HCT116 (cell line): ENCODE data around the gene MYH7. TPM values are rescaled to one million over a fixed set of nuclear protein-coding genes. Genes with fewer than 3 reads are reported as not detected.

Source experiments
- ATAC-seq: fragments of 200-7000 bp; cut with Tn5 transposase; 2 replicates; pipeline ENCODE4 v1.9.1; 2020; ENCODE audit warnings: mild to moderate bottlenecking, moderate library complexity
- BruUV-seq: library from RNA; stranded (reverse); fragments of 400-500 nt; replicated peaks from 2 replicates; lab custom pipeline; 2021; lab: Mats Ljungman, UMichigan
- CTCF ChIA-PET: fragments of 300-600 bp; sonication (Branson Sonifier 250); formaldehyde crosslinking; loops from one replicate; lab custom pipeline; 2021; ENCODE audit warnings: antibody characterized with exemption; lab: Charles Lee
- POLR2A ChIA-PET: fragments of 300-600, 350-600 bp; sonication (Branson Sonifier 250); formaldehyde crosslinking; loops from one replicate; lab custom pipeline; 2021; ENCODE audit warnings: antibody characterized with exemption; lab: Charles Lee
- RAD21 ChIA-PET, 2 experiments: fragments of 300-600 bp; sonication (Branson Sonifier 250); formaldehyde crosslinking; loops; one replicate each; lab custom pipeline; 2023; ENCODE audit warnings: low total read pairs in 2 of 2; ENCODE audit not compliant: uncharacterized antibody in 2 of 2, unreplicated experiment in 2 of 2, low non-redundant PET in 1 of 2; lab: Charles Lee
- DNase-seq: peaks from one replicate; pipeline ENCODE4 v3.0.0-alpha.2; 2010; ENCODE audit warnings: low read depth, low spot score
- H2AFZ ChIP-seq: fragments of 200-600 bp; shearing (Covaris generic), sonication (generic); 2 replicates; pipeline ENCODE4 v1.6.1; 2017; ENCODE audit warnings: low read depth, mixed run types, mixed read lengths, antibody characterized with exemption, low read length; ENCODE audit not compliant: poor library complexity, severe bottlenecking
- H3K27ac ChIP-seq: 2 replicates; pipeline ENCODE4 v1.5.1; 2012; ENCODE audit warnings: low read depth, low read length
- H3K27me3 ChIP-seq: fragments of 200-600 bp; sonication (generic); 2 replicates; pipeline ENCODE4 v1.6.1; 2016; ENCODE audit warnings: mixed run types, low read length, mixed read lengths; ENCODE audit not compliant: insufficient read depth
- H3K36me3 ChIP-seq, 2 experiments: fragments of 200-500 bp in 1 of 2; fragments of 200-600 bp in 1 of 2; sonication (Bioruptor generic) in 1 of 2; sonication (generic) in 1 of 2; 2 replicates each; pipeline versions ENCODE4 v1.5.1 to v1.6.1; 2014 to 2016; ENCODE audit warnings: low read length in 2 of 2, inconsistent platforms in 1 of 2, mixed read lengths in 1 of 2, mixed run types in 1 of 2; ENCODE audit not compliant: insufficient read depth in 2 of 2, control insufficient read depth in 1 of 2
- H3K4me1 ChIP-seq, 2 experiments: fragments of 200-600 bp in 1 of 2; sonication (generic) in 1 of 2; 2 replicates each; pipeline versions ENCODE4 v1.5.1 to v1.6.1; 2012 to 2017; ENCODE audit warnings: low read length in 2 of 2, inconsistent platforms in 1 of 2, mild to moderate bottlenecking in 1 of 2, mixed read lengths in 1 of 2, mixed run types in 1 of 2, moderate library complexity in 1 of 2; ENCODE audit not compliant: insufficient read depth in 2 of 2, control insufficient read depth in 1 of 2
- H3K4me2 ChIP-seq: fragments of 200-600 bp; sonication (generic); 2 replicates; pipeline ENCODE4 v1.6.1; 2017; ENCODE audit warnings: mixed run types, low read length, mixed read lengths
- H3K4me3 ChIP-seq, 2 experiments: fragments of 200-600 bp in 1 of 2; sonication (generic) in 1 of 2; replicated peaks in 1 of 2; 2 replicates each; pipeline ENCODE4 v1.5.1; 2011 to 2016; ENCODE audit warnings: low read length in 2 of 2, control low read depth in 1 of 2, low read depth in 1 of 2, mild to moderate bottlenecking in 1 of 2, mixed read lengths in 1 of 2, mixed run types in 1 of 2
- H3K79me2 ChIP-seq: fragments of 200-600 bp; sonication (generic); 2 replicates; pipeline ENCODE4 v1.6.1; 2017; ENCODE audit warnings: mild to moderate bottlenecking, mixed run types, low read length, moderate library complexity, mixed read lengths; ENCODE audit not compliant: insufficient read depth
- H3K9ac ChIP-seq: fragments of 200-600 bp; sonication (generic); 2 replicates; pipeline ENCODE4 v1.6.1; 2016; ENCODE audit warnings: low read length, mixed read lengths
- H3K9me2 ChIP-seq: fragments of 200-600 bp; sonication (generic), shearing (Covaris generic); 2 replicates; pipeline ENCODE4 v1.6.1; 2017; ENCODE audit warnings: mixed run types, mild to moderate bottlenecking, moderate library complexity; ENCODE audit not compliant: insufficient read depth
- H3K9me3 ChIP-seq, 2 experiments: fragments of 200-500 bp in 1 of 2; fragments of 200-600 bp in 1 of 2; sonication (Bioruptor generic) in 1 of 2; sonication (generic) in 1 of 2; 2 replicates each; pipeline ENCODE4 v1.6.1; 2014 to 2017; ENCODE audit warnings: low read length in 2 of 2, mixed read lengths in 2 of 2, inconsistent platforms in 1 of 2, low read depth in 1 of 2, mild to moderate bottlenecking in 1 of 2, mixed run types in 1 of 2, moderate library complexity in 1 of 2; ENCODE audit not compliant: control insufficient read depth in 1 of 2, insufficient read depth in 1 of 2
- H4K20me1 ChIP-seq: fragments of 200-600 bp; sonication (generic), shearing (Covaris generic); 2 replicates; pipeline ENCODE4 v1.6.1; 2017; ENCODE audit warnings: mixed run types, mild to moderate bottlenecking, moderate library complexity; ENCODE audit not compliant: insufficient read depth
- CBX3 ChIP-seq: IDR thresholded peaks from 2 replicates; pipeline ENCODE4 v1.6.1; 2012; ENCODE audit warnings: low read depth
- ELF1 ChIP-seq: IDR thresholded peaks from 2 replicates; pipeline ENCODE4 v1.6.1; 2012; ENCODE audit warnings: low read depth, borderline replicate concordance
- EZH2 ChIP-seq: fragments of 200-600 bp; sonication (generic); IDR thresholded peaks from 2 replicates; pipeline ENCODE4 v1.6.1; 2017; ENCODE audit warnings: antibody characterized with exemption, mixed run types
- EZH2phosphoT487 ChIP-seq: fragments of 200-600 bp; IDR thresholded peaks from 2 replicates; pipeline ENCODE4 v1.6.1; 2018; ENCODE audit warnings: antibody characterized with exemption, borderline replicate concordance
- FOSL1 ChIP-seq: IDR thresholded peaks from 2 replicates; pipeline ENCODE4 v1.6.1; 2012; ENCODE audit warnings: low read depth
- JUND ChIP-seq: IDR thresholded peaks from 2 replicates; pipeline ENCODE4 v1.6.1; 2012
- POLR2AphosphoS5 ChIP-seq: IDR thresholded peaks from 2 replicates; pipeline ENCODE4 v1.6.1; 2011; ENCODE audit warnings: mild to moderate bottlenecking, low read depth, low read length, moderate library complexity
- RAD21 ChIP-seq: IDR thresholded peaks from 2 replicates; pipeline ENCODE4 v1.6.1; 2012; ENCODE audit warnings: low read depth, mild to moderate bottlenecking
- SIN3A ChIP-seq: IDR thresholded peaks from 2 replicates; pipeline ENCODE4 v1.6.1; 2012; ENCODE audit warnings: low read depth
- SP1 ChIP-seq: IDR thresholded peaks from 2 replicates; pipeline ENCODE4 v1.6.1; 2012; ENCODE audit warnings: low read depth
- SRF ChIP-seq: IDR thresholded peaks from 2 replicates; pipeline ENCODE4 v1.6.1; 2012; ENCODE audit warnings: low read depth
- TCF7L2 ChIP-seq: IDR thresholded peaks from 2 replicates; pipeline ENCODE4 v1.7.0; 2011; ENCODE audit warnings: borderline replicate concordance, inconsistent platforms; ENCODE audit not compliant: insufficient read depth, insufficient read length; ENCODE audit errors: extremely low read depth
- YY1 ChIP-seq: IDR thresholded peaks from 2 replicates; pipeline ENCODE4 v1.6.1; 2011; ENCODE audit warnings: low read length, low read depth, moderate library complexity, mild to moderate bottlenecking; ENCODE audit not compliant: insufficient replicate concordance; ENCODE audit errors: extremely low read depth
- ZFX ChIP-seq: fragments of 450-650 bp; IDR thresholded peaks from 2 replicates; pipeline ENCODE4 v1.6.1; 2017
- ZNF274 ChIP-seq: fragments of 200-500 bp; sonication (Bioruptor generic); IDR thresholded peaks from 2 replicates; pipeline ENCODE4 v1.6.1; 2014; ENCODE audit warnings: mild to moderate bottlenecking, low read depth, low read length, inconsistent platforms
- intact Hi-C: fragments of 100-400 bp; cut with micrococcal nuclease; formaldehyde crosslinking; loops from 2 replicates; pipeline ENCODE4 v1.10.0; 2022
- total RNA-seq: library from RNA; stranded (reverse); gene quantifications from one replicate; pipeline ENCODE4 v1.2.1, GENCODE V29; 2021; ENCODE audit not compliant: unreplicated experiment
- TF ChIP-seq, protein P1 (sequence below): IDR thresholded peaks from 2 replicates; pipeline ENCODE4 v1.6.1; 2011; ENCODE audit warnings: mild to moderate bottlenecking, low read length, moderate library complexity; ENCODE audit not compliant: insufficient replicate concordance; ENCODE audit errors: extremely low read depth
- TF ChIP-seq, protein P2 (sequence below), 3 experiments: fragments of 200-600 bp in 1 of 3; sonication (generic) in 1 of 3; IDR thresholded peaks in 2 of 3; conservative IDR thresholded peaks in 1 of 3; 2 replicates each; pipeline ENCODE4 v1.5.1; 2012 to 2017; ENCODE audit warnings: low read depth in 2 of 3, low read length in 2 of 3, antibody characterized with exemption in 1 of 3, borderline replicate concordance in 1 of 3, control low read depth in 1 of 3, mild to moderate bottlenecking in 1 of 3, mixed read lengths in 1 of 3, mixed run types in 1 of 3, moderate library complexity in 1 of 3; ENCODE audit not compliant: insufficient read depth in 1 of 3
- TF ChIP-seq, protein P3 (sequence below): IDR thresholded peaks from 2 replicates; pipeline ENCODE4 v1.6.1; 2012
- TF ChIP-seq, protein P4 (sequence below): IDR thresholded peaks from 2 replicates; pipeline ENCODE4 v1.6.1; 2012; ENCODE audit warnings: low read depth
- TF ChIP-seq, protein P5 (sequence below): IDR thresholded peaks from 2 replicates; pipeline ENCODE4 v1.6.1; 2012

Gene MYH7
- total RNA-seq, 1 experiment from 2014 or later: not detected

DNA sequence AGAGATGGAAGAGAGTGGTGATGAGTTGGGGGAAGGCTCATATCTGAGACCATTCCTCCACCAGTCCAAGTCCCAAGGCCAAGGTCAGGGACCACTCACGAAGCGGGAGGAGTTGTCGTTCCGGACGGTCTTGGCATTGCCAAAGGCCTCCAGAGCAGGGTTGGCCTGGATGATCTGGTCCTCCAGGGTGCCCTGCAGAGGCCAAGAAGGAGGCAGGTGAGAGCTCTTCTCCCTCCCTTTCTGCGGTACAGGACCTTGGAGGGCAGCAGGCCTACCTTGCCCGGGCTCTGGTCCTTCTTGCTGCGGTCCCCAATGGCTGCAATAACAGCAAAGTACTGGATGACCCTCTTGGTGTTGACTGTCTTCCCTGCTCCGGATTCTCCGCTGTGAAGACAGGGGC, 4.0 kb downstream of the MYH7 start:
- intact Hi-C loops: no loop called here
- Histone ChIP-seq H4K20me1 (no peaks in the 10 kb centered on the region), H2AFZ (no peak overlapping the region), H3K27me3 (peaks cover 12% of the 10 kb centered on the region), H3K4me1 (no peaks in the 10 kb centered on the region), H3K9me3 (no peaks in the 10 kb centered on the region), H3K36me3 (no peaks in the 10 kb centered on the region), H3K9me2 (no peaks in the 10 kb centered on the region), H3K27ac (no peak overlapping the region), H3K9ac (no peak overlapping the region), H3K79me2 (no peaks in the 10 kb centered on the region), H3K4me3 (no peak overlapping the region), H3K4me2 (no peak overlapping the region)
- DNase-seq (no peak), ATAC-seq (no peak)
- no TSS peak for BruUV-seq
- ChIA-PET RAD21 (no interaction called here), POLR2A (no interaction called here), CTCF (no interaction called here)
- TF ChIP-seq, protein P1, sequence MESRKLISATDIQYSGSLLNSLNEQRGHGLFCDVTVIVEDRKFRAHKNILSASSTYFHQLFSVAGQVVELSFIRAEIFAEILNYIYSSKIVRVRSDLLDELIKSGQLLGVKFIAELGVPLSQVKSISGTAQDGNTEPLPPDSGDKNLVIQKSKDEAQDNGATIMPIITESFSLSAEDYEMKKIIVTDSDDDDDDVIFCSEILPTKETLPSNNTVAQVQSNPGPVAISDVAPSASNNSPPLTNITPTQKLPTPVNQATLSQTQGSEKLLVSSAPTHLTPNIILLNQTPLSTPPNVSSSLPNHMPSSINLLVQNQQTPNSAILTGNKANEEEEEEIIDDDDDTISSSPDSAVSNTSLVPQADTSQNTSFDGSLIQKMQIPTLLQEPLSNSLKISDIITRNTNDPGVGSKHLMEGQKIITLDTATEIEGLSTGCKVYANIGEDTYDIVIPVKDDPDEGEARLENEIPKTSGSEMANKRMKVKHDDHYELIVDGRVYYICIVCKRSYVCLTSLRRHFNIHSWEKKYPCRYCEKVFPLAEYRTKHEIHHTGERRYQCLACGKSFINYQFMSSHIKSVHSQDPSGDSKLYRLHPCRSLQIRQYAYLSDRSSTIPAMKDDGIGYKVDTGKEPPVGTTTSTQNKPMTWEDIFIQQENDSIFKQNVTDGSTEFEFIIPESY: no peak
- TF ChIP-seq EZH2phosphoT487 (no peak), SIN3A (no peak), JUND (no peak), ZNF274 (no peak), SRF (no peak), ELF1 (no peak), SP1 (no peak), FOSL1 (no peak), YY1 (no peak), POLR2AphosphoS5 (no peak), RAD21 (no peak), EZH2 (no peak), ZFX (no peak), CBX3 (no peak), TCF7L2 (no peak)
- TF ChIP-seq, protein P2, sequence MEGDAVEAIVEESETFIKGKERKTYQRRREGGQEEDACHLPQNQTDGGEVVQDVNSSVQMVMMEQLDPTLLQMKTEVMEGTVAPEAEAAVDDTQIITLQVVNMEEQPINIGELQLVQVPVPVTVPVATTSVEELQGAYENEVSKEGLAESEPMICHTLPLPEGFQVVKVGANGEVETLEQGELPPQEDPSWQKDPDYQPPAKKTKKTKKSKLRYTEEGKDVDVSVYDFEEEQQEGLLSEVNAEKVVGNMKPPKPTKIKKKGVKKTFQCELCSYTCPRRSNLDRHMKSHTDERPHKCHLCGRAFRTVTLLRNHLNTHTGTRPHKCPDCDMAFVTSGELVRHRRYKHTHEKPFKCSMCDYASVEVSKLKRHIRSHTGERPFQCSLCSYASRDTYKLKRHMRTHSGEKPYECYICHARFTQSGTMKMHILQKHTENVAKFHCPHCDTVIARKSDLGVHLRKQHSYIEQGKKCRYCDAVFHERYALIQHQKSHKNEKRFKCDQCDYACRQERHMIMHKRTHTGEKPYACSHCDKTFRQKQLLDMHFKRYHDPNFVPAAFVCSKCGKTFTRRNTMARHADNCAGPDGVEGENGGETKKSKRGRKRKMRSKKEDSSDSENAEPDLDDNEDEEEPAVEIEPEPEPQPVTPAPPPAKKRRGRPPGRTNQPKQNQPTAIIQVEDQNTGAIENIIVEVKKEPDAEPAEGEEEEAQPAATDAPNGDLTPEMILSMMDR (IDR thresholded peaks at IDR 0.05 in 2 of 3, conservative IDR thresholded peaks at IDR 0.05 in 1 of 3; ENCODE audit: borderline replicate concordance in 1 of 3, insufficient read depth in 1 of 3, low read depth in 2 of 3, low read length in 2 of 3): no peak
- TF ChIP-seq, protein P3, sequence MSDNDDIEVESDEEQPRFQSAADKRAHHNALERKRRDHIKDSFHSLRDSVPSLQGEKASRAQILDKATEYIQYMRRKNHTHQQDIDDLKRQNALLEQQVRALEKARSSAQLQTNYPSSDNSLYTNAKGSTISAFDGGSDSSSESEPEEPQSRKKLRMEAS: no peak
- TF ChIP-seq, protein P4, sequence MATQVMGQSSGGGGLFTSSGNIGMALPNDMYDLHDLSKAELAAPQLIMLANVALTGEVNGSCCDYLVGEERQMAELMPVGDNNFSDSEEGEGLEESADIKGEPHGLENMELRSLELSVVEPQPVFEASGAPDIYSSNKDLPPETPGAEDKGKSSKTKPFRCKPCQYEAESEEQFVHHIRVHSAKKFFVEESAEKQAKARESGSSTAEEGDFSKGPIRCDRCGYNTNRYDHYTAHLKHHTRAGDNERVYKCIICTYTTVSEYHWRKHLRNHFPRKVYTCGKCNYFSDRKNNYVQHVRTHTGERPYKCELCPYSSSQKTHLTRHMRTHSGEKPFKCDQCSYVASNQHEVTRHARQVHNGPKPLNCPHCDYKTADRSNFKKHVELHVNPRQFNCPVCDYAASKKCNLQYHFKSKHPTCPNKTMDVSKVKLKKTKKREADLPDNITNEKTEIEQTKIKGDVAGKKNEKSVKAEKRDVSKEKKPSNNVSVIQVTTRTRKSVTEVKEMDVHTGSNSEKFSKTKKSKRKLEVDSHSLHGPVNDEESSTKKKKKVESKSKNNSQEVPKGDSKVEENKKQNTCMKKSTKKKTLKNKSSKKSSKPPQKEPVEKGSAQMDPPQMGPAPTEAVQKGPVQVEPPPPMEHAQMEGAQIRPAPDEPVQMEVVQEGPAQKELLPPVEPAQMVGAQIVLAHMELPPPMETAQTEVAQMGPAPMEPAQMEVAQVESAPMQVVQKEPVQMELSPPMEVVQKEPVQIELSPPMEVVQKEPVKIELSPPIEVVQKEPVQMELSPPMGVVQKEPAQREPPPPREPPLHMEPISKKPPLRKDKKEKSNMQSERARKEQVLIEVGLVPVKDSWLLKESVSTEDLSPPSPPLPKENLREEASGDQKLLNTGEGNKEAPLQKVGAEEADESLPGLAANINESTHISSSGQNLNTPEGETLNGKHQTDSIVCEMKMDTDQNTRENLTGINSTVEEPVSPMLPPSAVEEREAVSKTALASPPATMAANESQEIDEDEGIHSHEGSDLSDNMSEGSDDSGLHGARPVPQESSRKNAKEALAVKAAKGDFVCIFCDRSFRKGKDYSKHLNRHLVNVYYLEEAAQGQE: no peak
- TF ChIP-seq, protein P5, sequence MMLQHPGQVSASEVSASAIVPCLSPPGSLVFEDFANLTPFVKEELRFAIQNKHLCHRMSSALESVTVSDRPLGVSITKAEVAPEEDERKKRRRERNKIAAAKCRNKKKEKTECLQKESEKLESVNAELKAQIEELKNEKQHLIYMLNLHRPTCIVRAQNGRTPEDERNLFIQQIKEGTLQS: no peak
